Measurements from ENCODE around the gene ABLIM1. TPM values are rescaled to one million over a fixed set of nuclear protein-coding genes. Genes with fewer than 3 reads are reported as not detected.

Gene ABLIM1
- total RNA-seq, 3 donors from 2014 or later (not counting 1 experiment from before 2014, with no cell fraction given) = 71.9 to 118 (median 73.5) TPM

DNA sequence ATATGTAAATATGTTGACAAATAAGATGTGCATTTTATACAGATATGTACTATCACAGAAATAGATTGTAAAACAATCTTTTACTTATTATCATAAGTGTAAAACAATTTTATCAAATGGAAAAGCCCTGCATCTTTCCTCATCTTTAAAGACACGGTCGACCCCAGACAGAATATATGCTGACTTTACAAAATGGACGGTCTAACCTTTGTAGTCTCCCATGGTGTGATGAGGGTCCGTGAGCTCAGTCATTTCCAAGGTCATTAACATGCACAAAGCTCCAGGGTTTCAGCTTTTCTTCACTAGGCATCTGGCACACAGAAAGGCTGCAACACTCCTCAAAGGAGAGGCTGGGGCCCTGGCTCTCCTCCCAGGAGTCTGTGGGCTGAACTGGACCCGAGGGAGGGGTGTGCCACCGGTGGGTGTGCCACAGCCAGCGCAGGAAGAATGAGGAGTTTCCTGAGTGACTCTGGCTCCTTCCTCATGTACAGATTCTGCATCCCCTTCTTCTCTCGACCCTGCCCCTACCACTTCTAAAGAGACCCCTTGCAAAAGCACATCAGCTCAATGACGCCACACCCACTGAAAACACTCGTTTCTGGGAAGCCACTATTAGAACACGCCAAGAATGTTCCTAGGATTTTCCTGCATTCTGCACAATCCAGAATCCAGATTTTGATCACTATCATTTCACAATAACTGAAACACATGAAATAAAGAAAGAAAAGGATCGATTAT lies 26.2 kb upstream of the ABLIM1 start:
- Histone ChIP-seq H3K27ac (ENCODE audit: low read length) (no peak overlapping the region), H3K9me3 (ENCODE audit: control insufficient read depth, insufficient read depth, low read length) (no peaks in the 10 kb centered on the region), H3K36me3 (ENCODE audit: control insufficient read depth, insufficient read depth, low read length) (no peaks in the 10 kb centered on the region), H3K4me3 (ENCODE audit: low read length) (no peak overlapping the region), H3K27me3 (ENCODE audit: control insufficient read depth, insufficient read depth, low read length) (no peaks in the 10 kb centered on the region), H3K4me1 (ENCODE audit: control insufficient read depth, insufficient read depth, low read length) (no peaks in the 10 kb centered on the region)
- no peak for ATAC-seq
- 57% methylated on average over 12 of the region's 12 CpGs for WGBS (ENCODE audit: insufficient coverage)
- Mint-ChIP-seq H3K4me3 (no peak overlapping the region), H3K4me1 (no peaks in the 10 kb centered on the region), H3K9me3 (no peaks in the 10 kb centered on the region), H3K27me3 (ENCODE audit: low read depth in 2 of 2) (peaks cover 0 to 26% of the 10 kb centered on the region in 2 donors), H3K27ac (no peak overlapping the region), H3K36me3 (no peaks in the 10 kb centered on the region)
- TF ChIP-seq, protein P1, sequence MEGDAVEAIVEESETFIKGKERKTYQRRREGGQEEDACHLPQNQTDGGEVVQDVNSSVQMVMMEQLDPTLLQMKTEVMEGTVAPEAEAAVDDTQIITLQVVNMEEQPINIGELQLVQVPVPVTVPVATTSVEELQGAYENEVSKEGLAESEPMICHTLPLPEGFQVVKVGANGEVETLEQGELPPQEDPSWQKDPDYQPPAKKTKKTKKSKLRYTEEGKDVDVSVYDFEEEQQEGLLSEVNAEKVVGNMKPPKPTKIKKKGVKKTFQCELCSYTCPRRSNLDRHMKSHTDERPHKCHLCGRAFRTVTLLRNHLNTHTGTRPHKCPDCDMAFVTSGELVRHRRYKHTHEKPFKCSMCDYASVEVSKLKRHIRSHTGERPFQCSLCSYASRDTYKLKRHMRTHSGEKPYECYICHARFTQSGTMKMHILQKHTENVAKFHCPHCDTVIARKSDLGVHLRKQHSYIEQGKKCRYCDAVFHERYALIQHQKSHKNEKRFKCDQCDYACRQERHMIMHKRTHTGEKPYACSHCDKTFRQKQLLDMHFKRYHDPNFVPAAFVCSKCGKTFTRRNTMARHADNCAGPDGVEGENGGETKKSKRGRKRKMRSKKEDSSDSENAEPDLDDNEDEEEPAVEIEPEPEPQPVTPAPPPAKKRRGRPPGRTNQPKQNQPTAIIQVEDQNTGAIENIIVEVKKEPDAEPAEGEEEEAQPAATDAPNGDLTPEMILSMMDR (IDR thresholded peaks at IDR 0.05) = no peak
- intact Hi-C loops (cut with micrococcal nuclease) = no loop called here
- no peak for DNase-seq

DNA sequence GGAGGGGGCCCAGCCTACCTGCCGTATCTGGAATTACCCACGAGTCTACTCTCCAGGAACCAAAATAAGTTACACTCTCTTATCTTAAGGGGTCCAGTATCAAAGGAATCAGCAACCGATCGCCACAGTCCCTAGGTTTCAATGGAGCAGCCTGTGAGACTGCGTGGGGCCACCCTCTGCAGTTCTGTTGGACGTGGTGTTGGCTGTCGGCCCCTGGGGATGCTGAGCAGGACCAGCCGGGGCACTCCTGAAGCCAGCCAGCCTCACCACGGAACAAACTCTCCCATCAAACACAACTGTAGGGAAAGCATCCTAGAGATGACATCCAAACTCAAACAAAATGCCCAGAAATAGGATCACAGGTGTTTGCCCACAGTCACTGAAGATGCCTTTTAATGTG lies 25.5 kb upstream of the ABLIM1 start:
- no peaks in the 10 kb centered on the region for H3K4me1 ChIP-seq (ENCODE audit: control insufficient read depth, insufficient read depth, low read length)
- Mint-ChIP-seq H3K27me3 (ENCODE audit: low read depth in 2 of 2) (peaks cover 0 to 26% of the 10 kb centered on the region in 2 donors), H3K4me1 (no peaks in the 10 kb centered on the region), H3K4me3 (no peak overlapping the region), H3K9me3 (no peaks in the 10 kb centered on the region), H3K36me3 (no peaks in the 10 kb centered on the region), H3K27ac (no peak overlapping the region)
- ATAC-seq = no peak
- intact Hi-C loops (cut with micrococcal nuclease) = no loop called here
- no peaks in the 10 kb centered on the region for H3K36me3 ChIP-seq (ENCODE audit: control insufficient read depth, insufficient read depth, low read length)
- no peak overlapping the region for H3K4me3 ChIP-seq (ENCODE audit: low read length)
- H3K27ac ChIP-seq (ENCODE audit: low read length) = no peak overlapping the region
- H3K27me3 ChIP-seq (ENCODE audit: control insufficient read depth, insufficient read depth, low read length) = no peaks in the 10 kb centered on the region
- DNase-seq = no peak
- 85% methylated on average over 8 of the region's 9 CpGs for WGBS (ENCODE audit: insufficient coverage)
- TF ChIP-seq, protein P1 (IDR thresholded peaks at IDR 0.05) = no peak
- H3K9me3 ChIP-seq (ENCODE audit: control insufficient read depth, insufficient read depth, low read length) = no peaks in the 10 kb centered on the region

DNA sequence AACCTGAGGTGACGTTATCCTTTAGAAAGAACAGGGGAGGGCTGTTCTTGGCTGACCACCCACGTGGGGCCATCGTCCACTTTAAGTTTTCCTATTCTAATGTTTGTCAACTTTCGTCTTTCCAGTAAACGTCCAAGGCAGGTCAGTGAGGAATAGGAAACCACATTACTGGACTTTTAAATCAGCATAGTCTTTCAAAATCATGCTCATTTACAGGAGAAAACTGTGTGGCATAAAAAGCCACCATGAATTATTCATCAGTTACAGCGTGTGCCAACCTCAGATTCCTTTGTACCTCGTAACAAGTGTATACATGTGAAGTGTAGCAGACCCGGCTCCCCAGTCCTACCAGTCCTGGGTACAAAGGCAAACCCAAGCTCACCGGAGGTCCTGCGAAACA lies 25.1 kb upstream of the ABLIM1 start:
- Mint-ChIP-seq H3K36me3 (no peaks in the 10 kb centered on the region), H3K27ac (no peak overlapping the region), H3K4me3 (no peak overlapping the region), H3K4me1 (no peaks in the 10 kb centered on the region), H3K9me3 (no peaks in the 10 kb centered on the region), H3K27me3 (ENCODE audit: low read depth in 2 of 2) (peaks cover 0 to 26% of the 10 kb centered on the region in 2 donors)
- no peak overlapping the region for H3K4me3 ChIP-seq (ENCODE audit: low read length)
- ATAC-seq (no peak), DNase-seq (no peak)
- no peaks in the 10 kb centered on the region for H3K27me3 ChIP-seq (ENCODE audit: control insufficient read depth, insufficient read depth, low read length)
- H3K27ac ChIP-seq (ENCODE audit: low read length) = no peak overlapping the region
- 87% methylated on average over 10 of the region's 10 CpGs for WGBS (ENCODE audit: insufficient coverage)
- H3K9me3 ChIP-seq (ENCODE audit: control insufficient read depth, insufficient read depth, low read length) = no peaks in the 10 kb centered on the region
- H3K36me3 ChIP-seq (ENCODE audit: control insufficient read depth, insufficient read depth, low read length) = no peaks in the 10 kb centered on the region
- TF ChIP-seq, protein P1 (IDR thresholded peaks at IDR 0.05) = no peak
- intact Hi-C loops (cut with micrococcal nuclease) = no loop called here
- no peaks in the 10 kb centered on the region for H3K4me1 ChIP-seq (ENCODE audit: control insufficient read depth, insufficient read depth, low read length)

DNA sequence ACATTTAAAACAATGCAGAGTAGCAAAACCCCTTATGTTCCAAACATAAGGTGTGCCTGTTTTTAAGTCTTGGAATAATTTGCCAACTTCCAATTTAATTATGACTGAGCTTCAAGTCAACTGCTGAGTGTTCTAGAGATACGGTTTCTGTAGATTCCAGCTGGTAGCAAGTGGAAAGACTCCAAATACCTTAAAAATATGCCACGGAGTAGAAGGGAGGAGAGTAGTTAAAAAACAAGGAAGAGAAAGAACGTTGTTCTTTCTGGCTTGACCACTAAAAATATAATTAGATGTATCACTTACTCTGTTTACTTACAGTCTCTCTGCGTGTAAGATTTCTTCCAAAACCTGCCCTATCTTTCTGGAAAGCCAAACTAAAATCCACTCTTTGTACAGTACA lies 24.5 kb upstream of the ABLIM1 start:
- Histone ChIP-seq H3K4me1 (ENCODE audit: control insufficient read depth, insufficient read depth, low read length) (no peaks in the 10 kb centered on the region), H3K9me3 (ENCODE audit: control insufficient read depth, insufficient read depth, low read length) (no peaks in the 10 kb centered on the region), H3K36me3 (ENCODE audit: control insufficient read depth, insufficient read depth, low read length) (no peaks in the 10 kb centered on the region), H3K27me3 (ENCODE audit: control insufficient read depth, insufficient read depth, low read length) (no peaks in the 10 kb centered on the region), H3K4me3 (ENCODE audit: low read length) (no peak overlapping the region), H3K27ac (ENCODE audit: low read length) (no peak overlapping the region)
- Mint-ChIP-seq H3K9me3 (no peaks in the 10 kb centered on the region), H3K36me3 (no peaks in the 10 kb centered on the region), H3K4me3 (no peak overlapping the region), H3K27me3 (ENCODE audit: low read depth in 2 of 2) (peaks cover 0 to 26% of the 10 kb centered on the region in 2 donors), H3K27ac (no peak overlapping the region), H3K4me1 (no peaks in the 10 kb centered on the region)
- TF ChIP-seq, protein P1 (IDR thresholded peaks at IDR 0.05) = no peak
- ATAC-seq = no peak
- intact Hi-C loops (cut with micrococcal nuclease) = no loop called here
- DNase-seq = no peak
- WGBS (ENCODE audit: insufficient coverage) = 80% methylated on average over 2 of the region's 4 CpGs

Data from natural killer cell (primary cell).